IMR-90 (cell line): ENCODE measurements around the gene C20orf144. TPM values are rescaled to one million over a fixed set of nuclear protein-coding genes. Genes with fewer than 3 reads are reported as not detected.

Experiments
- ATAC-seq: fragments of 200-7000 bp; cut with Tn5 transposase; 2 replicates; pipeline ENCODE4 v1.9.1; 2020; ENCODE audit warnings: low read depth, mild to moderate bottlenecking, moderate library complexity
- BruUV-seq: library from RNA; stranded (reverse); fragments of 400-500 nt; replicated peaks from 2 replicates; lab custom pipeline; 2021; lab: Mats Ljungman, UMichigan
- CTCF ChIA-PET: fragments of 300-600 bp; formaldehyde crosslinking; extraction: SDS; loops from one replicate; lab custom pipeline; 2021; ENCODE audit warnings: antibody characterized with exemption; lab: Yijun Ruan, JAX
- POLR2A ChIA-PET: fragments of 300-600 bp; sonication (Branson Sonifier 250); formaldehyde crosslinking; loops from one replicate; lab custom pipeline; 2022; ENCODE audit warnings: antibody characterized with exemption; ENCODE audit not compliant: unreplicated experiment; lab: Charles Lee
- DNase-seq: peaks from one replicate; pipeline ENCODE4 v3.0.0; 2013
- H2AFZ ChIP-seq: replicated peaks from 2 replicates; pipeline ENCODE3; 2013; ENCODE audit warnings: low read length, mild to moderate bottlenecking; ENCODE audit not compliant: poor library complexity
- H2AK5ac ChIP-seq: 2 replicates; pipeline ENCODE4 v1.6.1; 2013; ENCODE audit warnings: low read depth, low read length, inconsistent platforms
- H2AK9ac ChIP-seq: replicated peaks from 2 replicates; pipeline ENCODE3; 2013; ENCODE audit warnings: mild to moderate bottlenecking, low read depth, low read length, moderate library complexity; ENCODE audit not compliant: poor library complexity
- H2BK120ac ChIP-seq: 2 replicates; pipeline ENCODE4 v1.6.1; 2013; ENCODE audit warnings: low read depth, low read length, inconsistent platforms
- H2BK15ac ChIP-seq: 3 replicates; pipeline ENCODE4 v1.6.1; 2013; ENCODE audit warnings: low read depth, low read length, inconsistent platforms
- H2BK20ac ChIP-seq: 2 replicates; pipeline ENCODE4 v1.6.1; 2013; ENCODE audit warnings: low read depth, mild to moderate bottlenecking, inconsistent platforms, low read length, moderate library complexity
- H2BK5ac ChIP-seq: 2 replicates; pipeline ENCODE4 v1.6.1; 2013; ENCODE audit warnings: mild to moderate bottlenecking, low read depth, low read length, inconsistent platforms; ENCODE audit not compliant: poor library complexity, severe bottlenecking
- H3K14ac ChIP-seq: replicated peaks from 2 replicates; pipeline ENCODE4 v1.6.1; 2013; ENCODE audit warnings: low read depth, low read length, inconsistent platforms
- H3K18ac ChIP-seq: 2 replicates; pipeline ENCODE4 v1.6.1; 2013; ENCODE audit warnings: low read depth, low read length, control low read depth
- H3K23ac ChIP-seq: 2 replicates; pipeline ENCODE4 v1.6.1; 2013; ENCODE audit warnings: low read depth, low read length, inconsistent platforms
- H3K27ac ChIP-seq: 2 replicates; pipeline ENCODE4 v1.5.1; 2013; ENCODE audit warnings: mild to moderate bottlenecking, control low read depth, low read length; ENCODE audit not compliant: insufficient read depth
- H3K27me3 ChIP-seq: 2 replicates; pipeline ENCODE4 v1.6.1; 2013; ENCODE audit warnings: low read length; ENCODE audit not compliant: control insufficient read depth, insufficient read depth
- H3K36me3 ChIP-seq: 2 replicates; pipeline ENCODE4 v1.6.1; 2013; ENCODE audit warnings: low read length, mixed read lengths; ENCODE audit not compliant: control insufficient read depth, insufficient read depth
- H3K4ac ChIP-seq: 2 replicates; pipeline ENCODE4 v1.6.1; 2013; ENCODE audit warnings: low read depth, low read length, inconsistent platforms
- H3K4me1 ChIP-seq: 2 replicates; pipeline ENCODE4 v1.6.1; 2013; ENCODE audit warnings: low read length, mixed read lengths; ENCODE audit not compliant: control insufficient read depth, insufficient read depth
- H3K4me2 ChIP-seq: 2 replicates; pipeline ENCODE4 v1.6.1; 2013; ENCODE audit warnings: low read depth, mild to moderate bottlenecking, control low read depth, low read length, moderate library complexity
- H3K4me3 ChIP-seq: 2 replicates; pipeline ENCODE4 v1.5.1; 2013; ENCODE audit warnings: low read depth, mild to moderate bottlenecking, control low read depth, low read length, moderate library complexity; ENCODE audit not compliant: insufficient read depth
- H3K56ac ChIP-seq: 2 replicates; pipeline ENCODE4 v1.6.1; 2013; ENCODE audit warnings: low read length, inconsistent platforms; ENCODE audit not compliant: insufficient read depth; ENCODE audit errors: extremely low read depth
- H3K79me1 ChIP-seq, 2 experiments: 2 replicates each; pipeline ENCODE4 v1.6.1; 2013; ENCODE audit warnings: low read length in 2 of 2, inconsistent platforms in 1 of 2, low read depth in 1 of 2
- H3K9ac ChIP-seq: 2 replicates; pipeline ENCODE4 v1.6.1; 2013; ENCODE audit warnings: low read depth, low read length, control low read depth
- H3K9me1 ChIP-seq: 2 replicates; pipeline ENCODE4 v1.6.1; 2013; ENCODE audit warnings: low read length, inconsistent platforms; ENCODE audit not compliant: insufficient read depth
- H3K9me3 ChIP-seq: 2 replicates; pipeline ENCODE4 v1.6.1; 2013; ENCODE audit warnings: low read length; ENCODE audit not compliant: control insufficient read depth, insufficient read depth
- H4K20me1 ChIP-seq: 2 replicates; pipeline ENCODE4 v1.6.1; 2013; ENCODE audit warnings: low read length, inconsistent platforms; ENCODE audit not compliant: insufficient read depth
- H4K5ac ChIP-seq: 2 replicates; pipeline ENCODE4 v1.6.1; 2013; ENCODE audit warnings: mild to moderate bottlenecking, low read depth, low read length, control low read depth
- H4K8ac ChIP-seq, 2 experiments: 2 replicates each; pipeline ENCODE4 v1.6.1; 2013; ENCODE audit warnings: low read depth in 2 of 2, low read length in 2 of 2, control low read depth in 1 of 2, inconsistent platforms in 1 of 2
- H4K91ac ChIP-seq: 2 replicates; pipeline ENCODE4 v1.6.1; 2013; ENCODE audit warnings: low read depth, low read length, inconsistent platforms; ENCODE audit not compliant: insufficient read depth
- BHLHE40 ChIP-seq: fragments of 150-350 bp; IDR thresholded peaks from 2 replicates; pipeline ENCODE4 v1.6.1; 2016; ENCODE audit warnings: mild to moderate bottlenecking, low read depth, low read length
- CEBPB ChIP-seq: IDR thresholded peaks from 2 replicates; pipeline ENCODE4 v1.6.1; 2012; ENCODE audit warnings: low read depth, low read length, improper control_type of control experiment
- CHD1 ChIP-seq: IDR thresholded peaks from 2 replicates; pipeline ENCODE4 v1.6.1; 2012; ENCODE audit warnings: low read depth, low read length, improper control_type of control experiment
- FOS ChIP-seq: fragments of 150-350 bp; IDR thresholded peaks from 2 replicates; pipeline ENCODE4 v1.6.1; 2016; ENCODE audit warnings: low read depth, low read length
- MAZ ChIP-seq: IDR thresholded peaks from 2 replicates; pipeline ENCODE4 v1.6.1; 2012; ENCODE audit warnings: low read depth, mild to moderate bottlenecking, low read length, improper control_type of control experiment, moderate library complexity, borderline replicate concordance
- POLR2A ChIP-seq: IDR thresholded peaks from 2 replicates; pipeline ENCODE4 v1.6.1; 2012; ENCODE audit warnings: mild to moderate bottlenecking, low read depth, low read length
- RCOR1 ChIP-seq: IDR thresholded peaks from 2 replicates; pipeline ENCODE4 v1.6.1; 2012; ENCODE audit warnings: mild to moderate bottlenecking, low read length, improper control_type of control experiment; ENCODE audit not compliant: insufficient replicate concordance
- RFX5 ChIP-seq: IDR thresholded peaks from 2 replicates; pipeline ENCODE4 v1.8.0; 2012; ENCODE audit warnings: low read depth, mild to moderate bottlenecking, low read length, moderate library complexity
- SMC3 ChIP-seq: fragments of 150-350 bp; IDR thresholded peaks from 2 replicates; pipeline ENCODE4 v1.6.1; 2016; ENCODE audit warnings: low read depth, mild to moderate bottlenecking, antibody characterized with exemption, low read length, moderate library complexity
- WGBS, 2 experiments: methylation state at CpG; one replicate each; pipeline versions ENCODE4 v1.1.5 to v1.1.7; 2013; ENCODE audit warnings: missing lambda C conversion rate in 2 of 2; ENCODE audit not compliant: insufficient read length in 1 of 2; ENCODE audit errors: extremely low coverage in 2 of 2; 5-methylcytosine and 5-hydroxymethylcytosine counted together
- dilution Hi-C: fragments of 300-500 bp; cut with HindIII; formaldehyde crosslinking; loops from one replicate; pipeline ENCODE4 v1.14.3; 2018; ENCODE audit warnings: low sequenced_read_pairs; ENCODE audit not compliant: unreplicated experiment
- in situ Hi-C: fragments of 300-500 bp; cut with MboI; formaldehyde crosslinking; loops from 3 replicates; pipeline ENCODE4 v1.14.3; 2019; ENCODE audit warnings: low sequenced_read_pairs, inconsistent platforms, mixed read lengths
- intact Hi-C: fragments of 100-400 bp; cut with micrococcal nuclease; formaldehyde crosslinking; loops from 2 replicates; pipeline ENCODE4 v1.10.0; 2022
- polyA plus RNA-seq, 3 experiments: library from polyadenylated mRNA; depleted of rRNA; stranded (reverse); fragments of >200 nt; gene quantifications; 2 replicates each; pipeline ENCODE4 v1.2.3, GENCODE V29; 2012; ENCODE audit warnings: low replicate concordance in 1 of 3
- total RNA-seq: library from RNA; depleted of rRNA; stranded (reverse); fragments of >200 nt; gene quantifications from 2 replicates; pipeline ENCODE4 v1.2.3, GENCODE V29; 2012

C20orf144 gene
- total and polyA plus RNA-seq, 2 of the 4 experiments (the other 2 are of a cell fraction) = under 0.01 to 0.19 TPM

GRCh38 chr20:33707668-33708067 is 45.5 kb downstream of the C20orf144 start:
- Histone ChIP-seq H3K4ac (no peak overlapping the region), H4K91ac (no peak overlapping the region), H3K23ac (no peak overlapping the region), H3K4me3 (no peak overlapping the region), H2AK5ac (no peak overlapping the region), H3K14ac (no peak overlapping the region), H4K8ac (no peak overlapping the region), H3K56ac (no peak overlapping the region), H3K4me1 (no peaks in the 10 kb centered on the region), H2BK20ac (no peak overlapping the region), H2AFZ (no peak overlapping the region), H2BK120ac (no peak overlapping the region), H4K20me1 (no peaks in the 10 kb centered on the region; the same call in 1 of the 2 replicates), H3K27ac (no peak overlapping the region), H3K36me3 (peaks cover 6% of the 10 kb centered on the region; the same call in 1 of the 2 replicates), H3K9ac (no peak overlapping the region), H3K9me3 (no peaks in the 10 kb centered on the region), H4K5ac (no peak overlapping the region), H3K9me1 (0 out of 2 replicates have a peak, but pooled peaks cover 8% of the 10 kb centered on the region), H3K79me1 (0 out of 4 replicates have a peak, but pooled peaks cover 0 to 2% of the 10 kb centered on the region in 2 experiments), H2AK9ac (no peak overlapping the region), H2BK15ac (no peak overlapping the region), H3K27me3 (no peaks in the 10 kb centered on the region), H2BK5ac (no peak overlapping the region), H3K18ac (no peak overlapping the region), H3K4me2 (no peak overlapping the region)
- ATAC-seq (no peak), DNase-seq (no peak)
- no peak for TF ChIP-seq RFX5
- no peak for TF ChIP-seq CEBPB
- no peak for TF ChIP-seq FOS
- no peak for TF ChIP-seq RCOR1
- no peak for TF ChIP-seq CHD1
- TF ChIP-seq MAZ = no peak
- TF ChIP-seq POLR2A = no peak
- no peak for TF ChIP-seq BHLHE40
- no peak for TF ChIP-seq SMC3
- in situ Hi-C loops (no loop called here), dilution Hi-C loops (no loop called here), intact Hi-C loops (no loop called here)
- ChIA-PET POLR2A (no interaction called here), CTCF (no interaction called here)
- BruUV-seq = no TSS peak
- no CpG with 5 or more reads among the region's 11 CpGs for WGBS, 2 experiments
